Uterus (tissue), 2 donors: Measurements from ENCODE around the gene SLC2A6.

Experiments used
- POLR2A ChIP-seq, 2 donors: fragments of 450-650 bp; IDR thresholded peaks; one replicate each; pipeline ENCODE4 v1.6.1; 2016; ENCODE audit warnings: antibody characterized with exemption in 2 of 2, mild to moderate bottlenecking in 1 of 2, moderate library complexity in 1 of 2
- TF ChIP-seq, protein P1 (sequence below), 4 experiments: fragments of 200-600 bp in 2 of 4; fragments of 450-650 bp in 2 of 4; sonication (generic) in 2 of 4; IDR thresholded peaks; one replicate each; pipeline ENCODE4 v1.5.1; 2016 to 2019; ENCODE audit warnings: antibody characterized with exemption in 4 of 4, mild to moderate bottlenecking in 2 of 4, moderate library complexity in 1 of 4

- TF ChIP-seq, protein P1, sequence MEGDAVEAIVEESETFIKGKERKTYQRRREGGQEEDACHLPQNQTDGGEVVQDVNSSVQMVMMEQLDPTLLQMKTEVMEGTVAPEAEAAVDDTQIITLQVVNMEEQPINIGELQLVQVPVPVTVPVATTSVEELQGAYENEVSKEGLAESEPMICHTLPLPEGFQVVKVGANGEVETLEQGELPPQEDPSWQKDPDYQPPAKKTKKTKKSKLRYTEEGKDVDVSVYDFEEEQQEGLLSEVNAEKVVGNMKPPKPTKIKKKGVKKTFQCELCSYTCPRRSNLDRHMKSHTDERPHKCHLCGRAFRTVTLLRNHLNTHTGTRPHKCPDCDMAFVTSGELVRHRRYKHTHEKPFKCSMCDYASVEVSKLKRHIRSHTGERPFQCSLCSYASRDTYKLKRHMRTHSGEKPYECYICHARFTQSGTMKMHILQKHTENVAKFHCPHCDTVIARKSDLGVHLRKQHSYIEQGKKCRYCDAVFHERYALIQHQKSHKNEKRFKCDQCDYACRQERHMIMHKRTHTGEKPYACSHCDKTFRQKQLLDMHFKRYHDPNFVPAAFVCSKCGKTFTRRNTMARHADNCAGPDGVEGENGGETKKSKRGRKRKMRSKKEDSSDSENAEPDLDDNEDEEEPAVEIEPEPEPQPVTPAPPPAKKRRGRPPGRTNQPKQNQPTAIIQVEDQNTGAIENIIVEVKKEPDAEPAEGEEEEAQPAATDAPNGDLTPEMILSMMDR (IDR thresholded peaks at IDR 0.05), result no peak
- TF ChIP-seq POLR2A (IDR thresholded peaks at IDR 0.05), result no peak
Measured at GRCh38 chr9:133474853-133475252, 4.0 kb downstream of the SLC2A6 start.
